Testis (tissue), 3 donors: ENCODE results near the gene TBC1D21. TPM values are rescaled to one million over a fixed set of nuclear protein-coding genes. Genes with fewer than 3 reads are reported as not detected.

ENCODE experiments used
- DNase-seq: peaks from one replicate; pipeline ENCODE4 v3.0.0-alpha.2; 2019
- H3K27ac ChIP-seq, 2 donors: fragments of 200-600 bp; sonication (generic); one replicate each; pipeline ENCODE4 v1.5.1; 2019
- H3K27me3 ChIP-seq: fragments of 200-600 bp; sonication (generic); one replicate; pipeline ENCODE4 v1.5.1; 2019
- H3K36me3 ChIP-seq: fragments of 200-600 bp; sonication (generic); one replicate; pipeline ENCODE4 v1.5.1; 2017; ENCODE audit warnings: low read depth; ENCODE audit errors: missing control alignments
- H3K4me1 ChIP-seq: fragments of 200-600 bp; sonication (generic); one replicate; pipeline ENCODE4 v1.5.1; 2019
- H3K4me3 ChIP-seq, 2 donors: fragments of 200-600 bp; sonication (generic); one replicate each; pipeline ENCODE4 v1.5.1; 2017 to 2019
- H3K9me3 ChIP-seq: fragments of 200-600 bp; sonication (generic); one replicate; pipeline ENCODE4 v1.5.1; 2017
- CTCF ChIP-seq, 3 experiments: fragments of 450-650 bp in 2 of 3; fragments of 200-600 bp in 1 of 3; sonication (generic) in 1 of 3; IDR thresholded peaks; one replicate each; pipeline ENCODE4 v1.5.1; 2016 to 2019; ENCODE audit warnings: antibody characterized with exemption in 3 of 3, mild to moderate bottlenecking in 2 of 3, moderate library complexity in 1 of 3
- POLR2A ChIP-seq: fragments of 450-650 bp; IDR thresholded peaks from one replicate; pipeline ENCODE4 v1.6.1; 2017; ENCODE audit warnings: antibody characterized with exemption, mild to moderate bottlenecking, moderate library complexity
- WGBS, 2 donors: methylation state at CpG; one replicate each; pipeline ENCODE4 v1.1.5; 2018; 5-methylcytosine and 5-hydroxymethylcytosine counted together
- intact Hi-C: fragments of 100-400 bp; cut with DNase I; formaldehyde crosslinking; loops from one replicate; pipeline ENCODE4 v1.15.1; 2023; ENCODE audit warnings: low total_unique reads
- polyA plus RNA-seq: library from polyadenylated mRNA; stranded (reverse); fragments of 350-450 nt; fragmentation: Illumina TruSeq; extraction: RNeasy Lipid Tissue Mini Kit (QIAGEN cat#74804); gene quantifications from one replicate; pipeline ENCODE4 v1.2.3, GENCODE V29; 2014; ENCODE audit warnings: low read depth, low replicate concordance; ENCODE audit not compliant: insufficient read depth
- total RNA-seq, 2 donors: library from RNA; depleted of rRNA; stranded (reverse); fragments of >200 nt; gene quantifications; one replicate each; pipeline ENCODE4 v1.2.3, GENCODE V29; 2016

The TBC1D21 gene
- total and polyA plus RNA-seq, 3 donors from 2014 or later: 17.9 to 80.2 (median 47.6) TPM

GRCh38 chr15:73904026-73904815 is 30.9 kb downstream of the TBC1D21 start:
- no peak for TF ChIP-seq CTCF (IDR thresholded peaks at IDR 0.05)
- TF ChIP-seq POLR2A: no peak
- no peaks in the 10 kb centered on the region for H3K36me3 ChIP-seq
- no peaks in the 10 kb centered on the region for H3K9me3 ChIP-seq
- no peak overlapping the region for H3K4me3 ChIP-seq
- intact Hi-C loops: no loop called here
- DNase-seq: no peak
- H3K27me3 ChIP-seq: no peaks in the 10 kb centered on the region
- 77 to 94% methylated on average over 9 of the region's 9 CpGs for WGBS, 2 donors
- H3K4me1 ChIP-seq: no peaks in the 10 kb centered on the region
- no peak overlapping the region for H3K27ac ChIP-seq

GRCh38 chr15:73905225-73905827 is 32.0 kb downstream of the TBC1D21 start:
- Histone ChIP-seq H3K36me3 (no peaks in the 10 kb centered on the region), H3K4me1 (no peaks in the 10 kb centered on the region), H3K27me3 (no peaks in the 10 kb centered on the region), H3K9me3 (no peaks in the 10 kb centered on the region), H3K4me3 (no peak overlapping the region), H3K27ac (no peak overlapping the region)
- intact Hi-C loops: no loop called here
- TF ChIP-seq POLR2A (no peak), CTCF (IDR thresholded peaks at IDR 0.05) (no peak)
- DNase-seq: no peak
- 90 to 95% methylated on average over 3 of the region's 3 CpGs for WGBS, 2 donors

GRCh38 chr15:73906346-73907034 is 33.1 kb downstream of the TBC1D21 start:
- Histone ChIP-seq H3K27me3 (no peaks in the 10 kb centered on the region), H3K4me3 (no peak overlapping the region), H3K36me3 (no peaks in the 10 kb centered on the region), H3K27ac (no peak overlapping the region), H3K9me3 (no peaks in the 10 kb centered on the region), H3K4me1 (no peaks in the 10 kb centered on the region)
- WGBS, 2 donors: 79 to 81% methylated on average over 4 of the region's 4 CpGs
- no peak for DNase-seq
- TF ChIP-seq CTCF (IDR thresholded peaks at IDR 0.05) (no peak), POLR2A (no peak)
- intact Hi-C loops: no loop called here

- DNase-seq: no peak
- no peak for TF ChIP-seq POLR2A
- no peak for TF ChIP-seq CTCF (IDR thresholded peaks at IDR 0.05)
- no peaks in the 10 kb centered on the region for H3K36me3 ChIP-seq
- no peak overlapping the region for H3K4me3 ChIP-seq
- H3K9me3 ChIP-seq: no peaks in the 10 kb centered on the region
- no peaks in the 10 kb centered on the region for H3K27me3 ChIP-seq
- intact Hi-C loops: no loop called here
- 82 to 89% methylated on average over 2 of the region's 2 CpGs for WGBS, 2 donors
- H3K27ac ChIP-seq: no peak overlapping the region
- H3K4me1 ChIP-seq: no peaks in the 10 kb centered on the region
Observed at GRCh38 chr15:73907035-73907408, 33.7 kb downstream of the TBC1D21 start.
